HG03469 (cell line): ENCODE measurements around the gene XPNPEP1.

ENCODE experiments used
- ATAC-seq: cut with Tn5 transposase; IDR thresholded peaks from one replicate; pipeline ENCODE4 v1.9.1; 2021; ENCODE audit warnings: mild to moderate bottlenecking, moderate library complexity, moderate number of reproducible peaks; ENCODE audit not compliant: unreplicated experiment

The XPNPEP1 gene

GRCh38 chr10:109952526-109952925, 29.2 kb upstream of the XPNPEP1 start:
- no peak for ATAC-seq

DNA sequence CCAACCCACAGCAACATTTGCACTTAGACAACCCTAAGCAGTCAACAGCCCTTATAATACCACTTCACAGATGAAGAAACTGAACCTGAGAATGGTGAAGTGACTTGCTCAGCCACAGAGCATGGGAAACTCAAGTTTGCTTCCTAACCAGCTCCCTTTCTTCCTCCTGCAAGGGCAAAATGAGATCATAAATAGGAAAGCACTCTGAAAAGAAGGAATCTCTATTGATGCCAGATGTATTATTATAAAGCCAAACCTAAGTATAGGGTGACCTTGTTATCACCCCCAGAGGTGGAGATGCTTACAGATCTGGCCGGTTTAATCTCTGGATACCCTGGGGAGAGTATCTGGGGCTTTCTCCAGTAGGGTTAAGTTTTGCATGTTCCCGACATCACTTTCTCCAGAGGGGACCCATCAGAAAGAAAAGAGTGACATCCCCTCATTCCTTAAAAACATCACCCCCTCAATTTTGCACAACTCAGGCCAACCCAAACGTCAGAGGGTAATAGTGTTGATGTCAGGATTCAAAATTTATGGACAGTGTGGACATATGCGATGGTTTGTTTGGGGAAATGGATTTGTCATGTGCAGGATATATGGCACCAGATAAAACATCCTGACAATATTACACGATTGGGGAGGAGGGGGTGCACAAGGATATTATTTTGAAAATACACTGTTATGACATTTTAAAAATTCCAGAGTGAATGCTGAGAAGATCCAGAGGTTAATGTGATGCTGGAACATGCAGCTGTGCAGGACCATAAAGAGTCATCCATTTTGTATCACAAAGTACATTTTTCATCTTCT, 24.0 kb upstream of the XPNPEP1 start:
- no peak for ATAC-seq

DNA sequence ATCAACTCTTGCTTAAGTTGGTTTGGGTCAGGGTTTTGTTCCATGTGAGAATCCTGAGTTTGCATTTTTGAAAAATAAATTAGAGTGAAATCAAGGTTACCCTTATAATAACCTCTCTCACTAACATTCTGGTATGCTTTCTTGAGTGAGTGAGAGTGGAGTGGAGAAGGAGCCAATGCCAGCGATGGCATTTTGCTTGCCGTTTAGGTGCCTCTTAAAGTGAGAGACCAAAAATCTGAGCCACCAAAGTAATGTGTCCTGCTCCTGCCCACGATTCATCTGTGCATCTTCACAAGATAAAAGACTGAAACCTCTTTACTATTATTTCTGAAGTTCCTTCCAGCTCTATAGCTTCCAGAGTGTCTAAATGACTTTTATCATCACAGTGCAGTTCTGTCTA, 23.4 kb upstream of the XPNPEP1 start:
- no peak for ATAC-seq

DNA sequence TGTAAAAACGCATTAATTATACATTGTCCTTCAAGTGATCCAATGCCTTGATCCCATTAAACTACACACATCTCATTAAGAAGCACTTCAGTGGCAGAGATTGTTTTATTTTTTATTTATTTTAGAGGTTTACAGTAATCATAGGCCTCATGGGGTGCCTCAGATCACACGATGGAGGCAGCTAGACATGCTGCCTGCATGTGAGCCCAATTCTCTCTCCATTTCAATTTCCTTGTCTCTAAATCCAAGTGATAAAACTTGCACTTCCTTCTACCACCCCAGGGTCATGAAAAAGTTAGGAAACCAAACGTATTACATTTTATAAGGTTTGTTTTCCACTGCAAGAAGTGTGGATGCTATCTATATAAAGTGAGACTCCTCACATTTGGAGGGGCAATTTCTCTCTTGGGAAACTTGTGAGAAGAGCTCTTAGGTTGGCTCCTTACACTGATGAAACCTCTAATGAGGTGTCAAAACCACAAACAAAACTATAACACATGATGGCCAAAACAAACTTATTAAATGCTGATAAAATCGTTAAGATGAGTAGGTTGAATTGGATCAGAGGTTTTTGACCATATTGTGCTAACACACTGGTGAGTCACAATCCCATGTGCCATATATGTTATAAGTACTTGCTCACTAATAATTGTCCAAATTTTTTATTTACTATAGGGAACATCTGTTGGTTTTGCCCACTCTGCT, 22.3 kb upstream of the XPNPEP1 start:
- no peak for ATAC-seq

DNA sequence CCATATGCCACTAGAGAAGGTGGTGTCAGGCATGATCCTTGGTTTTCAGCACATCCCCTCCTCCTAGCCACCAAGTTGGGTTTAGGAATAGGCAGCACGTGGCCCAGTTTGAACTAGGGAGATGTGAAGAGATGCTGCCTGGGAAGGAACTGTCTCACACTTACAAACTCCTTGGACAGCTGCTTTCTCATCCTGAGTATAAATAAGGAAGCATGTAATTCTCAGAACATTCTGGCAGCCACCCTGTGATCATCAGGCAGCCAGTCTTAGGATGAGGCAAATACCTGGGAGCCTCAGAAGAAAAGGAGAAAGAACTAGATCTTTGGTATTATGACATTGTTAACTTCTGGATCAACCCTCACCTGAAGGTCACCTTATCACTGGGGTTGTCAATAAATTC, 21.3 kb upstream of the XPNPEP1 start:
- no peak for ATAC-seq

DNA sequence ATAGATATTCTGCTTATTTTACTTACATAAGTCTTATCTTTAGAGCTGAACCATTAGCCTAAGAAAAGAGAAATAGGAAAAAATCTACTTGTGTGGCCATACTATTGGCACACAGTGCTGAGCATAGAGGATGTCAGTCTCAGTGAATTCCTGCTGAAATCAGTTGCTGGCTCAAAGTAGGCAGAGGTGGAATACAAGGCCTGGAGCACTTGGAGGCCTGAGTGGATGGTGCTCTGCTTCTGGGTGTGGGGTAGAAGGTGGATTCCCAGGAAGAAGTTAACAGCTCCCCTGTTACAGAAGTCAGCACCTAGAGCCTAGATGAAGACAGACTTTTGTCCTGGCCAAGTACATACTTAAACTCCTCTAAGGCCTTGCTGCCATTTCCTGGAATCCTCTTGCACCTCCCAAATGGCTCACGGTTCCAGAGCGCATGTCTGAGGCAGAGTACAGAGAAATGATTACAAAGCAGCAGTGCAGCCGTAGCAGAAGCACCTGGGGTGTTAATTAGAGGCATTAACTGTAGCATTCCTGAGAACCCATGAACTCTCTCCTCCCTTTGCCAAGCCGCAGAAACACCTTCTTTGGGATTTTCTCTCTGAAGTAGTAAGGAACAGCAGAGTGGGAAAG, 18.0 kb upstream of the XPNPEP1 start:
- ATAC-seq: no peak

DNA sequence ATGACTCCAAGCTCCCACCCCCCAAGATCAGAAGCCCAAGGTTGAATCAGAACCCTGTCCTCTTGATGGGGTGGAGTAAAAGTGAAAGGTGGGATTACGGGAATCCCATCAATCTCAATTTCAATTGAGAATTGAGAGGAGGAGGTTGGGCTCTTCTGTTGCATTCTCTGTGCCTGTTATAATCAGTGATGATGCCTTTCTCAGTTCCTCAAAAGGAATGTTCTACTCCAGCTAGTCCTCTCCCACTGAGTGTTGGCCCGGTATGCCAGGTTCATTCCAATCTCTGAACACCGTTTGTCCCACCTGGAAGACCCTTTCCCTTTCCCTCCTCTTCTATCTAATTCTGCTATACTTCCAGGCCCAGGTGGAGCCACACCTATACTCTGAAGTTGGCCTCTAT, 17.2 kb upstream of the XPNPEP1 start:
- ATAC-seq: no peak

- ATAC-seq: no peak
Observed at GRCh38 chr10:109940117-109940516, 16.8 kb upstream of the XPNPEP1 start.

- no peak for ATAC-seq
Observed at GRCh38 chr10:109939315-109939961, 16.1 kb upstream of the XPNPEP1 start.

DNA sequence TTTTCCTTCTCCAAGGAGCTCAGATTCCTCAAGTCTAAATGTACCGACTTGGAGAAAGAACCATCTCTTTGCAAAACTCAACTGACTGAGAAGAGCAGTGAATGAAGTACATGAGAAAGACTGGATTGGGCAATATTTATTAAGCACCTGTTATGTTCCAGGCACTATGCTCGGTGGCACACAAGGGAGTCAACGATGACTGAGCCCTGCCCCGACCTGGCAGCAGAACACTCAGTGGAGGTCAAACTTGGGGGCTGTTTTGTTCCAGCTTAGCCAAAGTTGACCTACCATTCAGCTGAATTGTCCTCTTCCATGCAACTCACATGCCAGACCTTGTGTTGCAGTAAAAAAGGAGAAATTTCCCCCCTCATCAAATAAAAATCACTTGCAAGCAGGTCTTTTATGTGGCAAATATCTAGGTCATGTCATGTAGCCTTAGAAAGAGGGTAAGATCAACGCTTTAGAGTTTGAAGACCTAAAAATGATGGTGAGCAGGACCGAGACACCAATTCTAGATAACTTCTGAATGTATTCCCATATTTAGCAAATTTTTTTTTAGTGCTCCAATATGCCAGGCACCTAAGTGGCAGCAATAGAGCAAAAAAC, 14.3 kb upstream of the XPNPEP1 start:
- no peak for ATAC-seq

- no peak for ATAC-seq
Observed at GRCh38 chr10:109934958-109935793, 11.9 kb upstream of the XPNPEP1 start.

DNA sequence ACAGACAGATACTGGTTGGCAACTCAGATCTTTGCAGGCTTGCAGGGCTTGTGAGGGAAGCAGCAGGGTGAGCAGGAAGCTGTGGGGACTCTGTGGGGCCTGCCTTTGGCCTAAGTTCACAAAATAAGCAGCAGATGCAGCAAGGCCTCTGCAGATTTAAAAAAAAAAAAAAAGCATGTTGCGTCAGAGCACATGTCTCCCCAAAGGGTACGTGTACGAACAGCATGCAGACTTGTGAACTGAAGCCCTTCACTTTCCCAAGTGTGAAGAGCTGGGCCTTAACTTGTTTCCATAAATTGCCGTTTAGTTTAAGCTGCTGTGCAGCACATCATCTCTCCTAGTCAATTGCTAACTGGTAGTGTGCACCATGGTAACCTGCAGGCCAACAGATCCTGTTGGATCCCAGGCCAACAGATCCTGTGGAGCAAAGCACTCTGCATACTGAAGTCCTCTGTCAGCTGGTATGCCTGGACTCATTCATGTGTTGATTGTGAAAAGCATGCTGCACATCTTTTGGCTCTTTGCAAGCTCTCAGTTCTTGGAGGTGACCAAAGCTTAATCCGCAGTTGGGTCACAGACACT, 10.8 kb upstream of the XPNPEP1 start:
- ATAC-seq: no peak

GRCh38 chr10:109932968-109933367, 9.7 kb upstream of the XPNPEP1 start:
- no peak for ATAC-seq

DNA sequence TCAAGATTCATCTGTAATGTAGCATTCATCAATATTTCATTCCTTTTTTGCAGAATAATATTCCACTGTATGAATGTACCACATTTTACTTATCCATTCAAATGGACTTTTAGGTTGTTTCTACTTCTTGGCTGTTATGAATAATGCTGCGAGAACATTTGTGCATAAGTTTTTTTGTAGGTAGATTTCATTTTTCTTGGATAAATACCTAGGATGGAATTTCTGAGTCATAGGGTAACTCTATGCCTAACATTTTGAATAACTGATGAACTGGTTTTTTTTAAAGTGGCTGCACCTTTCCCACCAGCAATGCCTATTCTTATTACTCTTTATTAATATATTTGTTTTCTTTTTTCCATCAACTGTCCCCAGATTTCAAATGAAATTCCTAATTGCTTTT, 9.1 kb upstream of the XPNPEP1 start:
- ATAC-seq: no peak

DNA sequence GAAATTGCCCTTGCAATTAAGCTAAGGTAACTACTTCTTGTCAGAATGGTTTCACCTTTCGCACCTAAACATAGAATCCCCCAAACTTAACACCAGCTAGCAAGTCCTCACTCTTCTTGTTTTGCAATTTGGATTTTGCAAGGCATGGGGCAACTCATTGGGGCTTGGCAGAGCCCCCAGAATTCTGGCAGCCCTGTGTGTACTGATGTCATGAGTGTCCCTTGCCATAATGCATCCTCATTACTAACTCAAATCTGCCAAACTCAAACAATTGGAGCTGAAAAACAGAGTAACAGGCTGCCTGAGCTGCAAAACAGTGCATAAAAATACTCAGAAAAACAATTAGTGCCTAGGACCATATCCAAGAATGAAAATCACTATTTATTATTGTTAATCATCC, 7.9 kb upstream of the XPNPEP1 start:
- ATAC-seq: no peak

GRCh38 chr10:109929501-109930219, 6.3 kb upstream of the XPNPEP1 start:
- no peak for ATAC-seq

DNA sequence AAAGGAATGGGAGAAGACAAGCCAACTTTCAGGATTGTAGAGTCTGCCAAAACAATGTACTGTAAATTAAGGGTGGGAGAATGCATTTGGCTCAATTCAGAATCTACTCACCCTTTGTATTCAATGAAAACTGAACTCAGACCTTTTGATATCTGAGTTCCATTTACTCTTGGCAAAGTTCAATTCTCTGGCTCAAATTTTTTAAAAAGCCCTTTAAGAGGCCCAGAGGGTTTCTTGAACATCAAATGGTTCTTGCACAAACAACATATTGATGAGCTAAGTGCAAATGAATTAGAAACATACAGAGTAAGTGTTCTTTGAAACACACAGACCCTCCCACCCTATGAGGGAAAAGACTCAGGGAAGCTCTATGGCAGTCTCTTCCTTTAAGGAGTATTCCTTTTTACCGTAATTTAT, 5.2 kb upstream of the XPNPEP1 start:
- no peak for ATAC-seq

- no peak for ATAC-seq
Observed at GRCh38 chr10:109926825-109927224, 3.5 kb upstream of the XPNPEP1 start.

- ATAC-seq: no peak
Observed at GRCh38 chr10:109926061-109926745, 2.9 kb upstream of the XPNPEP1 start.
